ENCODE results near the gene HOXD3. TPM values are rescaled to one million over a fixed set of nuclear protein-coding genes. Genes with fewer than 3 reads are reported as not detected.

The HOXD3 gene
- total RNA-seq, 1 donor from 2014 or later = not detected

DNA sequence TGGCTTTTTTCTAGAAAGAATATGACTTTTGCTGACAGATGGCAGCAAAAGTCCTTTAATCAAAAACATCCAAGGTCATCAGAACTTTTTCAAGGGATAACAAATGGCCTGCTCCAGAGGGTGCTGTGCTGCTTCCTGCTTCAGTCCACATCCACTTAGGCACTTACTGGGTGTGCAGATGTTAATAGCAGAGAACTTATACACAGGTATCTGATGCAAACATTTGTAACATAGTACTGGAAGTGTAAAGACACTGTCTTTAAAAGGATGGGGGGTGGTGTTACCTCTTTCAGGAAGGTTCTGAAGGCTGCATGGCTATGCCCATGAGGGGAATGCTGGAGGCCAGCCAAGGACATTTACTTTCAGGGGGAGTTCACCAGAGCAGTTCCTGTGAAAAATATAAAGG, 22.1 kb upstream of the HOXD3 start:
- DNase-seq (ENCODE audit: low read depth) = no peak
- H3K27ac ChIP-seq (ENCODE audit: low read depth, low read length) = no peak overlapping the region
- peaks cover 37% of the 10 kb centered on the region for H3K9me3 Mint-ChIP-seq (ENCODE audit: unreplicated experiment)
- peaks cover 91% of the 10 kb centered on the region for H3K27me3 Mint-ChIP-seq (ENCODE audit: low read depth, unreplicated experiment)
- no peak overlapping the region for H3K4me3 ChIP-seq (ENCODE audit: insufficient read depth, low read depth, low read length)
- H3K9me3 ChIP-seq (ENCODE audit: insufficient read depth, low read depth, low read length) = peaks cover 6% of the 10 kb centered on the region
- no peaks in the 10 kb centered on the region for H4K20me1 ChIP-seq (ENCODE audit: insufficient read depth, low read length)
- no peak for FAIRE-seq
- H3K36me3 ChIP-seq (ENCODE audit: insufficient read depth, low read length) = no peaks in the 10 kb centered on the region
- TF ChIP-seq EZH2 (IDR thresholded peaks at IDR 0.05; ENCODE audit: insufficient read depth, low read length) = no peak
- TF ChIP-seq, protein P1, sequence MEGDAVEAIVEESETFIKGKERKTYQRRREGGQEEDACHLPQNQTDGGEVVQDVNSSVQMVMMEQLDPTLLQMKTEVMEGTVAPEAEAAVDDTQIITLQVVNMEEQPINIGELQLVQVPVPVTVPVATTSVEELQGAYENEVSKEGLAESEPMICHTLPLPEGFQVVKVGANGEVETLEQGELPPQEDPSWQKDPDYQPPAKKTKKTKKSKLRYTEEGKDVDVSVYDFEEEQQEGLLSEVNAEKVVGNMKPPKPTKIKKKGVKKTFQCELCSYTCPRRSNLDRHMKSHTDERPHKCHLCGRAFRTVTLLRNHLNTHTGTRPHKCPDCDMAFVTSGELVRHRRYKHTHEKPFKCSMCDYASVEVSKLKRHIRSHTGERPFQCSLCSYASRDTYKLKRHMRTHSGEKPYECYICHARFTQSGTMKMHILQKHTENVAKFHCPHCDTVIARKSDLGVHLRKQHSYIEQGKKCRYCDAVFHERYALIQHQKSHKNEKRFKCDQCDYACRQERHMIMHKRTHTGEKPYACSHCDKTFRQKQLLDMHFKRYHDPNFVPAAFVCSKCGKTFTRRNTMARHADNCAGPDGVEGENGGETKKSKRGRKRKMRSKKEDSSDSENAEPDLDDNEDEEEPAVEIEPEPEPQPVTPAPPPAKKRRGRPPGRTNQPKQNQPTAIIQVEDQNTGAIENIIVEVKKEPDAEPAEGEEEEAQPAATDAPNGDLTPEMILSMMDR (IDR thresholded peaks at IDR 0.05; ENCODE audit: insufficient read depth, low read depth, low read length) = no peak
- H3K4me1 Mint-ChIP-seq (ENCODE audit: low read depth, unreplicated experiment) = no peaks in the 10 kb centered on the region
- no peaks in the 10 kb centered on the region for H3K4me1 ChIP-seq (ENCODE audit: insufficient read depth, low read length)
- no peak overlapping the region for H3K27ac Mint-ChIP-seq (ENCODE audit: unreplicated experiment)
- H3K27me3 ChIP-seq (ENCODE audit: insufficient read depth, low read length) = peaks cover 95% of the 10 kb centered on the region
- no peak overlapping the region for H3K4me2 ChIP-seq (ENCODE audit: low read length)
- no peaks in the 10 kb centered on the region for H3K36me3 Mint-ChIP-seq (ENCODE audit: low read depth, unreplicated experiment)
- H3K4me3 Mint-ChIP-seq (ENCODE audit: unreplicated experiment) = no peak overlapping the region
- no peaks in the 10 kb centered on the region for H3K79me2 ChIP-seq (ENCODE audit: insufficient read depth, low read length)
- H3K9ac ChIP-seq (ENCODE audit: low read length) = no peak overlapping the region
- H2AFZ ChIP-seq (ENCODE audit: low read depth, low read length) = no peak overlapping the region

DNA sequence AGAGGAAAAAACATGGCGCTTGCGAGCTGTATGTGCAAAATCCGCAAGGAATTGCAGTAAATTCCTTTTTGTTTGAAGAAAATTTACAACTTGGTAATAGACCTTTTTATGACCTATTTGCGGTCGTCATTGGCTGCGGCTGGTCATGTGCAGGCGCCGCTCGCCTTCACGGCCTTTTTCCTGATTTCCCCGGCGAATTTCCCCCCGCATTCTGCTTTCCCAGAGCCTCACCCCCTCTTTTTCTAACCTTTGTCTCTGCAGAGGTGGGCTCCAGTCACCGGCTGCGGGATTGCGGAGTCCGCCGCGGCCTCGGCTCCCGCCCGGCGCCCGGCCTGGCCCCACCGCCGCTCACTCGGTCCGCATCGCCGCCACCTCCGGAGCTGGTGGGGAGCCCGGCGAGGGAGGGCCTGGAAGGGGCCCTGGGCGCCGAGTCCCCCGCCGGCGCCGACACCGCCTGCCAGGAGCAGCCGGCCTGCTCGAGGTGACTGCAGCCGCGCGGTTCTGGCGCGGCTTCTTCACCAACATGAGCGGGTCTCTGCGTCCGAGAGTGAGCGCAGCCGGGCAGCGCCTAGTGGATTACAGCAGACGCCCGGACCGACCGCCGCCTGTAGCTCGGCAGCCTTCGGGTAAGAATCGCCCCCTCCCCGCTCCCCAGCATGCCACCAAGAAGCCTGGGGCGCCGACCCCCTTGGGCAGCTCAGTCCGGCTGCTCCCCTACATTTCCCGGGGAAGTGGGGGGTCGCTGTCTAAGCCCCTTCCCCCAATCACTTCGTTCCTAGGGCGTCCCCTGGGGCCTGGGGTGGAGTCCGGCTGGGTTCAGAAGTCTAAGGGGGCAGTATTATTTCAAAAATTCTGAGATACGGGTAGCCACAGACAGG, 20.5 kb upstream of the HOXD3 start:
- Histone ChIP-seq H3K4me1 (ENCODE audit: insufficient read depth, low read length) (peaks cover 8% of the 10 kb centered on the region), H3K9ac (ENCODE audit: low read length) (no peak overlapping the region), H3K4me3 (ENCODE audit: insufficient read depth, low read depth, low read length) (peak overlapping the region; percentile 31), H3K27ac (ENCODE audit: low read depth, low read length) (no peak overlapping the region), H4K20me1 (ENCODE audit: insufficient read depth, low read length) (no peaks in the 10 kb centered on the region), H3K79me2 (ENCODE audit: insufficient read depth, low read length) (no peaks in the 10 kb centered on the region), H3K9me3 (ENCODE audit: insufficient read depth, low read depth, low read length) (peaks cover 6% of the 10 kb centered on the region), H3K4me2 (ENCODE audit: low read length) (peak overlapping the region; percentile 76), H3K27me3 (ENCODE audit: insufficient read depth, low read length) (peaks cover 95% of the 10 kb centered on the region), H2AFZ (ENCODE audit: low read depth, low read length) (peak overlapping the region; percentile 59), H3K36me3 (ENCODE audit: insufficient read depth, low read length) (no peaks in the 10 kb centered on the region)
- Mint-ChIP-seq H3K27ac (ENCODE audit: unreplicated experiment) (no peak overlapping the region), H3K36me3 (ENCODE audit: low read depth, unreplicated experiment) (peaks cover 2% of the 10 kb centered on the region), H3K9me3 (ENCODE audit: unreplicated experiment) (peaks cover 40% of the 10 kb centered on the region), H3K27me3 (ENCODE audit: low read depth, unreplicated experiment) (peaks cover 92% of the 10 kb centered on the region), H3K4me3 (ENCODE audit: unreplicated experiment) (peak overlapping the region; percentile 82), H3K4me1 (ENCODE audit: low read depth, unreplicated experiment) (no peaks in the 10 kb centered on the region)
- no peak for DNase-seq (ENCODE audit: low read depth)
- FAIRE-seq = no peak
- TF ChIP-seq, protein P1 (IDR thresholded peaks at IDR 0.05; ENCODE audit: insufficient read depth, low read depth, low read length) = no peak
- peak; percentile 79 for TF ChIP-seq EZH2 (IDR thresholded peaks at IDR 0.05; ENCODE audit: insufficient read depth, low read length)

DNA sequence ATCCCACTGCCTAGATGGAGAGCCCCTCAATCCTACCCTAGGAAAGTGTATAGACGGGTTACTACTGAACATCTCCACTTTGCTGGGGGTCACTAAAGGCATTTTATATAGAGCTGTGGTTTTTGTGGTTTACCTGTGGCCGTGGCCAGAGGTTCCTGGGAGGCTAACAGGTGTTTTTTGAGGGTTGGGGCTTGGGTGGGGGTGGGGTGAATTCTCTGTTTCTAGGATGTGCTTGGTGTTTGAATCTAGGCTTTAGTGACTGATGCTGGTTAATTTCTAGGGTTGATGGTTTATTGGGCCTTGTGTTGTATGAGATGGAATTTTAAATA, 19.9 kb upstream of the HOXD3 start:
- H3K27ac Mint-ChIP-seq (ENCODE audit: unreplicated experiment) = no peak overlapping the region
- peaks cover 90% of the 10 kb centered on the region for H3K27me3 ChIP-seq (ENCODE audit: insufficient read depth, low read length)
- H3K9ac ChIP-seq (ENCODE audit: low read length) = no peak overlapping the region
- H3K9me3 Mint-ChIP-seq (ENCODE audit: unreplicated experiment) = peaks cover 39% of the 10 kb centered on the region
- no peak for DNase-seq (ENCODE audit: low read depth)
- peaks cover 8% of the 10 kb centered on the region for H3K4me1 ChIP-seq (ENCODE audit: insufficient read depth, low read length)
- no peaks in the 10 kb centered on the region for H4K20me1 ChIP-seq (ENCODE audit: insufficient read depth, low read length)
- peak overlapping the region; percentile 76 for H3K4me2 ChIP-seq (ENCODE audit: low read length)
- H3K4me1 Mint-ChIP-seq (ENCODE audit: low read depth, unreplicated experiment) = no peaks in the 10 kb centered on the region
- TF ChIP-seq, protein P1 (IDR thresholded peaks at IDR 0.05; ENCODE audit: insufficient read depth, low read depth, low read length) = no peak
- no peak for TF ChIP-seq EZH2 (IDR thresholded peaks at IDR 0.05; ENCODE audit: insufficient read depth, low read length)
- no peak for FAIRE-seq
- H3K27me3 Mint-ChIP-seq (ENCODE audit: low read depth, unreplicated experiment) = peaks cover 92% of the 10 kb centered on the region
- peaks cover 2% of the 10 kb centered on the region for H3K36me3 Mint-ChIP-seq (ENCODE audit: low read depth, unreplicated experiment)
- H3K4me3 Mint-ChIP-seq (ENCODE audit: unreplicated experiment) = peak overlapping the region; percentile 62
- H3K4me3 ChIP-seq (ENCODE audit: insufficient read depth, low read depth, low read length) = peak overlapping the region; percentile 31
- no peaks in the 10 kb centered on the region for H3K79me2 ChIP-seq (ENCODE audit: insufficient read depth, low read length)
- no peak overlapping the region for H2AFZ ChIP-seq (ENCODE audit: low read depth, low read length)
- H3K27ac ChIP-seq (ENCODE audit: low read depth, low read length) = no peak overlapping the region
- H3K9me3 ChIP-seq (ENCODE audit: insufficient read depth, low read depth, low read length) = peaks cover 6% of the 10 kb centered on the region
- no peaks in the 10 kb centered on the region for H3K36me3 ChIP-seq (ENCODE audit: insufficient read depth, low read length)

All from astrocyte (in vitro differentiated cells and primary cell).